K562 (cell line): ENCODE data around the gene PEX5. TPM values are rescaled to one million over a fixed set of nuclear protein-coding genes. Genes with fewer than 3 reads are reported as not detected.

Experiments
- ATAC-seq: fragments of 200-7000 bp; cut with Tn5 transposase; 3 replicates; pipeline ENCODE4 v1.9.1; 2020; ENCODE audit warnings: moderate library complexity
- BruUV-seq: library from RNA; stranded (reverse); fragments of 400-500 nt; replicated peaks from 2 replicates; lab custom pipeline; 2021; lab: Mats Ljungman, UMichigan
- CTCF ChIA-PET: fragments of 300-600 bp; formaldehyde crosslinking; extraction: SDS; loops from one replicate; lab custom pipeline; 2021; ENCODE audit warnings: low intra/inter-chr PET ratio; lab: Yijun Ruan, JAX
- POLR2A ChIA-PET: fragments of 300-600, 350-650 bp; sonication (Branson Sonifier 250); formaldehyde crosslinking; extraction: SDS; loops from one replicate; lab custom pipeline; 2021; ENCODE audit warnings: antibody characterized with exemption, inconsistent platforms; lab: Yijun Ruan, JAX
- DNase-seq, 4 experiments: peaks; one replicate each; pipeline versions ENCODE4 v3.0.0 to v3.0.0-alpha.2; 2011 to 2018; ENCODE audit warnings: low spot score in 3 of 4, mixed read lengths in 3 of 4; ENCODE audit errors: extremely low read depth in 1 of 4
- FAIRE-seq: peaks from 2 replicates; lab custom pipeline; 2011; peaks lifted over from hg19 to GRCh38; lab: Jason Lieb, UNC
- H2AFZ ChIP-seq: 2 replicates; pipeline ENCODE4 v1.6.0; 2011; ENCODE audit warnings: low read depth, low read length, control low read depth, inconsistent platforms
- H3K27ac ChIP-seq: fragments of 200-600 bp; 3 replicates; pipeline ENCODE4 v1.8.0; 2011; ENCODE audit warnings: low read depth, mild to moderate bottlenecking, control low read depth, inconsistent platforms, low read length, moderate library complexity, mixed read lengths; ENCODE audit errors: extremely low read depth
- H3K27me3 ChIP-seq, 2 experiments: fragments of 300-600 bp in 1 of 2; 2 replicates in 1 of 2; 3 replicates in 1 of 2; pipeline versions ENCODE4 v1.6.0 to v1.8.0; 2011; ENCODE audit warnings: inconsistent platforms in 2 of 2, low read length in 2 of 2, mild to moderate bottlenecking in 1 of 2, mixed read lengths in 1 of 2, moderate library complexity in 1 of 2; ENCODE audit not compliant: control insufficient read depth in 2 of 2, insufficient read depth in 2 of 2
- H3K36me3 ChIP-seq: fragments of 300-600 bp; 3 replicates; pipeline ENCODE4 v1.8.0; 2011; ENCODE audit warnings: mild to moderate bottlenecking, low read length, inconsistent platforms; ENCODE audit not compliant: control insufficient read depth, insufficient read depth
- H3K4me1 ChIP-seq, 2 experiments: fragments of 200-600 bp in 1 of 2; replicated peaks in 1 of 2; 2 replicates in 1 of 2; 3 replicates in 1 of 2; pipeline versions ENCODE4 v1.5.1 to v1.8.0; 2011; ENCODE audit warnings: inconsistent platforms in 2 of 2, low read length in 2 of 2, mild to moderate bottlenecking in 1 of 2, mixed read lengths in 1 of 2, moderate library complexity in 1 of 2; ENCODE audit not compliant: control insufficient read depth in 2 of 2, insufficient read depth in 2 of 2
- H3K4me2 ChIP-seq: 2 replicates; pipeline ENCODE4 v1.6.1; 2011; ENCODE audit warnings: low read length, control low read depth, inconsistent platforms, mixed read lengths; ENCODE audit not compliant: insufficient read depth
- H3K4me3 ChIP-seq: fragments of 200-600 bp; sonication (generic), shearing (Covaris generic); 2 replicates; pipeline ENCODE4 v1.5.1; 2016; ENCODE audit warnings: control low read depth, inconsistent platforms
- H3K79me2 ChIP-seq: fragments of 200-600 bp; 3 replicates; pipeline ENCODE4 v1.8.0; 2011; ENCODE audit warnings: low read length, inconsistent platforms; ENCODE audit not compliant: control insufficient read depth, insufficient read depth
- H3K9ac ChIP-seq, 2 experiments: 2 replicates each; pipeline versions ENCODE4 v1.6.0 to v1.6.1; 2011; ENCODE audit warnings: low read depth in 2 of 2, low read length in 2 of 2, control low read depth in 1 of 2, inconsistent platforms in 1 of 2, mild to moderate bottlenecking in 1 of 2, mixed read lengths in 1 of 2; ENCODE audit not compliant: insufficient read depth in 1 of 2
- H3K9me1 ChIP-seq: one replicate; pipeline ENCODE4 v1.6.0; 2011; ENCODE audit warnings: inconsistent platforms, mild to moderate bottlenecking, low read length, moderate library complexity; ENCODE audit not compliant: control insufficient read depth, insufficient read depth
- H3K9me3 ChIP-seq: replicated peaks from 2 replicates; pipeline ENCODE4 v1.5.1; 2011; ENCODE audit warnings: low read depth, low read length, inconsistent platforms; ENCODE audit not compliant: control insufficient read depth, insufficient read depth
- H4K20me1 ChIP-seq: replicated peaks from 2 replicates; pipeline ENCODE4 v1.6.1; 2011; ENCODE audit warnings: low read length, inconsistent platforms, mixed read lengths; ENCODE audit not compliant: control insufficient read depth, insufficient read depth
- HNRNPK ChIP-seq: fragments of 200-400 bp; formaldehyde crosslinking; IDR thresholded peaks from one replicate; pipeline ENCODE4 v1.6.1; 2018; ENCODE audit warnings: mild to moderate bottlenecking, low read depth, low read length; ENCODE audit not compliant: poor library complexity, severe bottlenecking
- NBN ChIP-seq: fragments of 450-650 bp; IDR thresholded peaks from 2 replicates; pipeline ENCODE4 v1.6.1; 2016; ENCODE audit warnings: low read depth, mild to moderate bottlenecking
- NCOA1 ChIP-seq: fragments of 450-650 bp; IDR thresholded peaks from 2 replicates; pipeline ENCODE4 v1.6.1; 2016; ENCODE audit warnings: low read depth
- SMARCA4 ChIP-seq: fragments of 450-650 bp; IDR thresholded peaks from 2 replicates; pipeline ENCODE4 v1.6.1; 2016
- SMARCB1 ChIP-seq: IDR thresholded peaks from 2 replicates; pipeline ENCODE4 v1.6.1; 2011; ENCODE audit warnings: improper control_type of control experiment, low read depth; ENCODE audit not compliant: insufficient read length
- TSC22D4 ChIP-seq: fragments of 450-650 bp; IDR thresholded peaks from 2 replicates; pipeline ENCODE4 v1.6.1; 2016; ENCODE audit warnings: missing genetic modification characterization, missing biosample characterization, control low read depth
- ZBED1 ChIP-seq: IDR thresholded peaks from 2 replicates; pipeline ENCODE4 v1.6.1; 2014
- ZNF79 ChIP-seq: fragments of 250-450 bp; sonication (Bioruptor Pico); IDR thresholded peaks from 2 replicates; pipeline ENCODE4 v1.4.0; 2020; ENCODE audit warnings: low read depth, mild to moderate bottlenecking, moderate library complexity
- WGBS: fragments of 100-300 bp; shearing (Covaris generic); methylation state at CpG from one replicate; pipeline ENCODE4 v1.1.6; 2016; ENCODE audit warnings: low coverage, mixed read lengths; ENCODE audit not compliant: insufficient coverage; ENCODE audit errors: missing lambda C conversion rate; 5-methylcytosine and 5-hydroxymethylcytosine counted together
- in situ Hi-C: fragments of 300-500 bp; cut with MboI; formaldehyde crosslinking; loops from 4 replicates; pipeline ENCODE4 v1.15.0; 2018; ENCODE audit warnings: inconsistent platforms, mixed read lengths
- intact Hi-C: fragments of 100-400 bp; cut with micrococcal nuclease; formaldehyde crosslinking; loops from 2 replicates; pipeline ENCODE4 v1.14.2; 2022
- polyA plus RNA-seq, 8 experiments: library from polyadenylated mRNA; depleted of rRNA in 4 of 8; stranded (reverse) in 5 of 8; unstranded in 3 of 8; fragments of >200 nt; fragmentation: Nextera tagmentation in 2 of 8; fragmentation: Illumina TruSeq in 1 of 8; extraction: Ambion mirVana in 2 of 8; extraction: Trizol in 1 of 8; gene quantifications; 2 replicates each; pipeline versions ENCODE4 v1.2.1 to v1.2.3, GENCODE V29; 2011 to 2014; ENCODE audit warnings: inconsistent platforms in 1 of 8, missing spikeins in 1 of 8
- total RNA-seq, 7 experiments: library from RNA; depleted of rRNA in 6 of 7; stranded (reverse); fragments of >200 nt in 6 of 7; fragmentation: Illumina TruSeq in 2 of 7; extraction: Trizol in 2 of 7; gene quantifications; 2 replicates each; pipeline versions ENCODE4 v1.2.1 to v1.2.3, GENCODE V29; 2011 to 2021; ENCODE audit warnings: low replicate concordance in 1 of 7
- TF ChIP-seq, protein P1 (sequence below): fragments of 450-650 bp; formaldehyde crosslinking; IDR thresholded peaks from 2 replicates; pipeline ENCODE4 v1.4.0; 2020; ENCODE audit warnings: mild to moderate bottlenecking, moderate library complexity
- TF ChIP-seq, protein P2 (sequence below): sonication (generic); formaldehyde crosslinking; IDR thresholded peaks from 2 replicates; pipeline ENCODE4 v1.9.0; 2022; ENCODE audit warnings: mild to moderate bottlenecking, missing genetic modification reagents
- TF ChIP-seq, protein P3 (sequence below): sonication (generic); formaldehyde crosslinking; IDR thresholded peaks from 2 replicates; pipeline ENCODE4 v1.8.0; 2023; ENCODE audit warnings: mild to moderate bottlenecking, missing genetic modification reagents
- TF ChIP-seq, protein P4 (sequence below): fragments of 250-450 bp; sonication (Bioruptor Pico); IDR thresholded peaks from 2 replicates; pipeline ENCODE4 v1.4.0; 2020

PEX5 gene
- total and polyA plus RNA-seq, 9 of the 15 experiments (the other 6 are each of a cell fraction or from before 2014, with no cell fraction given), result 1.4 to 26.1 (median 14.0) TPM

DNA sequence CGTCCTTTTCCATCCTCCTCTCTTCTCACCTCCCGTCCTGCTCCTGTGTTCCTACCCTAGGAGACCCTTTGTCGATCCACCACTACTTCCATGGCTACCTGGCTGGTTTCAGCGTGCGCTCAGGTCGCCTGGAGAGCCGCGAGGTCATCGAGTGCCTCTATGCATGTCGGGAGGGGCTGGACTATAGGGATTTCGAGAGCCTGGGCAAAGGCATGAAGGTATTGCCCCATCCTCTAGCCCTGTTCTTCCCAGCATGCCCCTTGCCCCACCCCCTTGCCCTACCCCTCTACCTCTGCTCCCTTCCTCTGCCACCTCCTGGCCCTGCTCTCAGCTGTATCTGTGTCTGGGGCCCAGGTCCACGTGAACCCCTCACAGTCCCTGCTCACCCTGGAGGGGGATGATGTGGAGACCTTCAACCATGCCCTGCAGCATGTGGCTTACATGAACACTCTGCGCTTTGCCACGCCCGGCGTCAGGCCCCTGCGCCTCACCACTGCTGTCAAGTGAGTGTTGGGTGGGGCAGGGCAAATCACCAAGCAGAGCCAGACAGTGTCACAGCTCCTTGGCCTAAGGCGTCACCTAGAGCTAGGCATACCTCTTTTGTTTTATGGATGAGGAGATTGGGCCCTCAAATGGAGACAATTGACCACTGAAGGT, 46.5 kb upstream of the PEX5 start:
- Histone ChIP-seq H3K36me3 (peaks cover 15% of the 10 kb centered on the region; the same call in 2 of the 3 replicates), H3K9ac (no peak overlapping the region; a peak in 1 of 4 replicates), H3K4me1 (peaks cover 7 to 10% of the 10 kb centered on the region in 2 experiments; a peak in 3 of 5 replicates), H3K27me3 (no peaks in the 10 kb centered on the region), H3K4me3 (no peak overlapping the region), H3K9me1 (no peaks in the 10 kb centered on the region), H3K9me3 (no peaks in the 10 kb centered on the region), H3K4me2 (no peak overlapping the region), H2AFZ (no peak overlapping the region), H3K27ac (no peak overlapping the region), H4K20me1 (no peaks in the 10 kb centered on the region), H3K79me2 (no peaks in the 10 kb centered on the region)
- in situ Hi-C loops (no loop called here), intact Hi-C loops (loop anchor here (1.0 kb wide), 1 partner anchor 45 kb away; no protein-coding TSS in a partner anchor)
- CTCF ChIA-PET, result interaction anchor here (1.2 to 1.4 kb wide), 2 partner anchors 47 to 495 kb away, joined by 4 read pairs; partner anchors contain the start of gene PEX5
- DNase-seq (no peak), ATAC-seq (no peak), FAIRE-seq (no peak)
- POLR2A ChIA-PET, result interaction anchor here (0.6 kb wide), 1 partner anchor 11 kb away, joined by 3 read pairs; no protein-coding TSS in a partner anchor
- WGBS, result 86% methylated on average over 10 of the region's 18 CpGs
- BruUV-seq, result no TSS peak
- TF ChIP-seq, protein P1, sequence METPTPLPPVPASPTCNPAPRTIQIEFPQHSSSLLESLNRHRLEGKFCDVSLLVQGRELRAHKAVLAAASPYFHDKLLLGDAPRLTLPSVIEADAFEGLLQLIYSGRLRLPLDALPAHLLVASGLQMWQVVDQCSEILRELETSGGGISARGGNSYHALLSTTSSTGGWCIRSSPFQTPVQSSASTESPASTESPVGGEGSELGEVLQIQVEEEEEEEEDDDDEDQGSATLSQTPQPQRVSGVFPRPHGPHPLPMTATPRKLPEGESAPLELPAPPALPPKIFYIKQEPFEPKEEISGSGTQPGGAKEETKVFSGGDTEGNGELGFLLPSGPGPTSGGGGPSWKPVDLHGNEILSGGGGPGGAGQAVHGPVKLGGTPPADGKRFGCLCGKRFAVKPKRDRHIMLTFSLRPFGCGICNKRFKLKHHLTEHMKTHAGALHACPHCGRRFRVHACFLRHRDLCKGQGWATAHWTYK (CRISPR knock-in tag), result no peak
- TF ChIP-seq TSC22D4 (tag), result no peak
- no peak for TF ChIP-seq SMARCA4
- TF ChIP-seq ZBED1, result no peak
- TF ChIP-seq SMARCB1, result no peak
- TF ChIP-seq HNRNPK, result no peak
- TF ChIP-seq, protein P2, sequence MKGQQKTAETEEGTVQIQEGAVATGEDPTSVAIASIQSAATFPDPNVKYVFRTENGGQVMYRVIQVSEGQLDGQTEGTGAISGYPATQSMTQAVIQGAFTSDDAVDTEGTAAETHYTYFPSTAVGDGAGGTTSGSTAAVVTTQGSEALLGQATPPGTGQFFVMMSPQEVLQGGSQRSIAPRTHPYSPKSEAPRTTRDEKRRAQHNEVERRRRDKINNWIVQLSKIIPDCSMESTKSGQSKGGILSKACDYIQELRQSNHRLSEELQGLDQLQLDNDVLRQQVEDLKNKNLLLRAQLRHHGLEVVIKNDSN (CRISPR knock-in tag), result no peak
- no peak for TF ChIP-seq NCOA1
- TF ChIP-seq, protein P3, sequence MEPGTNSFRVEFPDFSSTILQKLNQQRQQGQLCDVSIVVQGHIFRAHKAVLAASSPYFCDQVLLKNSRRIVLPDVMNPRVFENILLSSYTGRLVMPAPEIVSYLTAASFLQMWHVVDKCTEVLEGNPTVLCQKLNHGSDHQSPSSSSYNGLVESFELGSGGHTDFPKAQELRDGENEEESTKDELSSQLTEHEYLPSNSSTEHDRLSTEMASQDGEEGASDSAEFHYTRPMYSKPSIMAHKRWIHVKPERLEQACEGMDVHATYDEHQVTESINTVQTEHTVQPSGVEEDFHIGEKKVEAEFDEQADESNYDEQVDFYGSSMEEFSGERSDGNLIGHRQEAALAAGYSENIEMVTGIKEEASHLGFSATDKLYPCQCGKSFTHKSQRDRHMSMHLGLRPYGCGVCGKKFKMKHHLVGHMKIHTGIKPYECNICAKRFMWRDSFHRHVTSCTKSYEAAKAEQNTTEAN (CRISPR knock-in tag), result no peak
- no peak for TF ChIP-seq ZNF79 (CRISPR knock-in tag)
- no peak for TF ChIP-seq NBN
- TF ChIP-seq, protein P4, sequence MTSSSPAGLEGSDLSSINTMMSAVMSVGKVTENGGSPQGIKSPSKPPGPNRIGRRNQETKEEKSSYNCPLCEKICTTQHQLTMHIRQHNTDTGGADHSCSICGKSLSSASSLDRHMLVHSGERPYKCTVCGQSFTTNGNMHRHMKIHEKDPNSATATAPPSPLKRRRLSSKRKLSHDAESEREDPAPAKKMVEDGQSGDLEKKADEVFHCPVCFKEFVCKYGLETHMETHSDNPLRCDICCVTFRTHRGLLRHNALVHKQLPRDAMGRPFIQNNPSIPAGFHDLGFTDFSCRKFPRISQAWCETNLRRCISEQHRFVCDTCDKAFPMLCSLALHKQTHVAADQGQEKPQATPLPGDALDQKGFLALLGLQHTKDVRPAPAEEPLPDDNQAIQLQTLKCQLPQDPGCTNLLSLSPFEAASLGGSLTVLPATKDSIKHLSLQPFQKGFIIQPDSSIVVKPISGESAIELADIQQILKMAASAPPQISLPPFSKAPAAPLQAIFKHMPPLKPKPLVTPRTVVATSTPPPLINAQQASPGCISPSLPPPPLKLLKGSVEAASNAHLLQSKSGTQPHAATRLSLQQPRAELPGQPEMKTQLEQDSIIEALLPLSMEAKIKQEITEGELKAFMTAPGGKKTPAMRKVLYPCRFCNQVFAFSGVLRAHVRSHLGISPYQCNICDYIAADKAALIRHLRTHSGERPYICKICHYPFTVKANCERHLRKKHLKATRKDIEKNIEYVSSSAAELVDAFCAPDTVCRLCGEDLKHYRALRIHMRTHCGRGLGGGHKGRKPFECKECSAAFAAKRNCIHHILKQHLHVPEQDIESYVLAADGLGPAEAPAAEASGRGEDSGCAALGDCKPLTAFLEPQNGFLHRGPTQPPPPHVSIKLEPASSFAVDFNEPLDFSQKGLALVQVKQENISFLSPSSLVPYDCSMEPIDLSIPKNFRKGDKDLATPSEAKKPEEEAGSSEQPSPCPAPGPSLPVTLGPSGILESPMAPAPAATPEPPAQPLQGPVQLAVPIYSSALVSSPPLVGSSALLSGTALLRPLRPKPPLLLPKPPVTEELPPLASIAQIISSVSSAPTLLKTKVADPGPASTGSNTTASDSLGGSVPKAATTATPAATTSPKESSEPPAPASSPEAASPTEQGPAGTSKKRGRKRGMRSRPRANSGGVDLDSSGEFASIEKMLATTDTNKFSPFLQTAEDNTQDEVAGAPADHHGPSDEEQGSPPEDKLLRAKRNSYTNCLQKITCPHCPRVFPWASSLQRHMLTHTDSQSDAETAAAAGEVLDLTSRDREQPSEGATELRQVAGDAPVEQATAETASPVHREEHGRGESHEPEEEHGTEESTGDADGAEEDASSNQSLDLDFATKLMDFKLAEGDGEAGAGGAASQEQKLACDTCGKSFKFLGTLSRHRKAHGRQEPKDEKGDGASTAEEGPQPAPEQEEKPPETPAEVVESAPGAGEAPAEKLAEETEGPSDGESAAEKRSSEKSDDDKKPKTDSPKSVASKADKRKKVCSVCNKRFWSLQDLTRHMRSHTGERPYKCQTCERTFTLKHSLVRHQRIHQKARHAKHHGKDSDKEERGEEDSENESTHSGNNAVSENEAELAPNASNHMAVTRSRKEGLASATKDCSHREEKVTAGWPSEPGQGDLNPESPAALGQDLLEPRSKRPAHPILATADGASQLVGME, result no peak
